GM21529 (cell line): ENCODE data around the gene RPS2.
"Not testable (repeated sequence)": the region's sequence is repeated elsewhere in the genome, so short reads cannot be mapped to it uniquely, and the experiment has no call there.

ENCODE experiments used
- ATAC-seq: cut with Tn5 transposase; IDR thresholded peaks from one replicate; pipeline ENCODE4 v1.9.1; 2021; ENCODE audit not compliant: unreplicated experiment

RPS2 gene

GRCh38 chr16:1964506-1965395 lies at the start of gene RPS2:
Gene RPS2 (minus strand): TSS chr16:1964826. CDS start chr16:1964625, 201 bp downstream.
- ATAC-seq: peak; percentile 77

- no peak for ATAC-seq
These were observed 48.9 kb upstream of the RPS2 start for GRCh38 chr16:2013527-2013926.

GRCh38 chr16:2011726-2012125 lies 47.1 kb upstream of the RPS2 start:
- ATAC-seq: not testable (repeated sequence)

GRCh38 chr16:2009791-2010510 lies 45.3 kb upstream of the RPS2 start, which contains the start of gene ZNF598:
Gene ZNF598 (minus strand): TSS chr16:2009821.
- ATAC-seq: peak; percentile 79

- ATAC-seq: peak; percentile 36
These were observed 44.6 kb upstream of the RPS2 start for GRCh38 chr16:2009164-2009711.

GRCh38 chr16:2008631-2009163 lies 44.1 kb upstream of the RPS2 start:
- no peak for ATAC-seq

- ATAC-seq: no peak
These were observed 43.4 kb upstream of the RPS2 start for GRCh38 chr16:2008009-2008526.

GRCh38 chr16:2007081-2007836 lies 42.6 kb upstream of the RPS2 start:
- no peak for ATAC-seq

GRCh38 chr16:2006317-2006716 lies 41.7 kb upstream of the RPS2 start:
- no peak for ATAC-seq

- no peak for ATAC-seq
These were observed 41.0 kb upstream of the RPS2 start for GRCh38 chr16:2005646-2006045.

- no peak for ATAC-seq
These were observed 40.3 kb upstream of the RPS2 start for GRCh38 chr16:2004795-2005517.

- peak; percentile 61 for ATAC-seq
These were observed 39.4 kb upstream of the RPS2 start for GRCh38 chr16:2003827-2004641.

GRCh38 chr16:2003231-2003826 lies 38.7 kb upstream of the RPS2 start:
- ATAC-seq: no peak

GRCh38 chr16:2002406-2003230 lies 38.0 kb upstream of the RPS2 start:
- no peak for ATAC-seq

GRCh38 chr16:2001456-2002355 lies 37.1 kb upstream of the RPS2 start:
- ATAC-seq: no peak

GRCh38 chr16:2001035-2001434 lies 36.4 kb upstream of the RPS2 start:
- ATAC-seq: no peak
